Naive thymus-derived CD4-positive, alpha-beta T cell (primary cell): ENCODE measurements around the gene DSCAM. TPM values are rescaled to one million over a fixed set of nuclear protein-coding genes. Genes with fewer than 3 reads are reported as not detected.

Source experiments
- ATAC-seq: fragments of 150-1000 bp; cut with Tn5 transposase; 2 replicates; pipeline ENCODE4 v1.10.0; 2021; ENCODE audit warnings: mild to moderate bottlenecking, moderate library complexity
- CTCF ChIA-PET: fragments of 350-600 bp; sonication (Branson Sonifier 250); formaldehyde crosslinking; loops from one replicate; lab custom pipeline; 2021; ENCODE audit warnings: antibody characterized with exemption; lab: Charles Lee
- POLR2A ChIA-PET: fragments of 350-600 bp; sonication (Branson Sonifier 250); formaldehyde crosslinking; loops from one replicate; lab custom pipeline; 2021; ENCODE audit warnings: antibody characterized with exemption, inconsistent platforms; lab: Charles Lee
- DNase-seq, 9 donors: peaks; one replicate each; pipeline versions ENCODE4 v3.0.0 to v3.0.0-alpha.2; 2020 to 2022; ENCODE audit warnings: mixed read lengths in 1 of 9
- H3K27ac ChIP-seq: one replicate; pipeline ENCODE4 v1.7.0; 2013; ENCODE audit warnings: mild to moderate bottlenecking, low read depth, low read length, moderate library complexity
- H3K27me3 ChIP-seq, 2 donors: one replicate each; pipeline ENCODE4 v1.7.0; 2013; ENCODE audit warnings: low read length in 2 of 2, mild to moderate bottlenecking in 2 of 2, moderate library complexity in 2 of 2; ENCODE audit not compliant: control insufficient read depth in 2 of 2, insufficient read depth in 2 of 2
- H3K36me3 ChIP-seq, 3 experiments: 1 replicate in 2 of 3; 2 replicates in 1 of 3; pipeline ENCODE4 v1.7.0; 2013; ENCODE audit warnings: low read length in 3 of 3, mild to moderate bottlenecking in 3 of 3, moderate library complexity in 1 of 3; ENCODE audit not compliant: insufficient read depth in 3 of 3, control insufficient read depth in 2 of 3
- H3K4me1 ChIP-seq, 2 donors: one replicate each; pipeline ENCODE4 v1.7.0; 2013; ENCODE audit warnings: low read length in 2 of 2, mild to moderate bottlenecking in 2 of 2, moderate library complexity in 1 of 2; ENCODE audit not compliant: control insufficient read depth in 2 of 2, insufficient read depth in 2 of 2
- H3K4me3 ChIP-seq: 2 replicates; pipeline ENCODE4 v1.7.0; 2013; ENCODE audit warnings: mild to moderate bottlenecking, low read length
- H3K9me3 ChIP-seq, 3 experiments: 1 replicate in 2 of 3; 2 replicates in 1 of 3; pipeline ENCODE4 v1.7.0; 2013; ENCODE audit warnings: low read length in 3 of 3; ENCODE audit not compliant: control insufficient read depth in 2 of 3
- H3K27ac Mint-ChIP-seq, 9 donors: one replicate each; pipeline ENCODE4 v1.8.0; 2020 to 2022; ENCODE audit warnings: mixed read lengths in 9 of 9, mild to moderate bottlenecking in 8 of 9, moderate library complexity in 5 of 9, inconsistent platforms in 2 of 9
- H3K27me3 Mint-ChIP-seq, 5 donors: one replicate each; pipeline ENCODE4 v1.8.0; 2021 to 2022; ENCODE audit warnings: mixed read lengths in 5 of 5, mild to moderate bottlenecking in 1 of 5
- H3K36me3 Mint-ChIP-seq, 5 donors: one replicate each; pipeline ENCODE4 v1.8.0; 2020 to 2022; ENCODE audit warnings: mixed read lengths in 5 of 5, mild to moderate bottlenecking in 3 of 5, inconsistent platforms in 1 of 5
- H3K4me1 Mint-ChIP-seq, 7 donors: one replicate each; pipeline ENCODE4 v1.8.0; 2020 to 2022; ENCODE audit warnings: mixed read lengths in 7 of 7, mild to moderate bottlenecking in 3 of 7, inconsistent platforms in 1 of 7
- H3K4me3 Mint-ChIP-seq, 10 donors: one replicate each; pipeline ENCODE4 v1.8.0; 2020 to 2022; ENCODE audit warnings: mild to moderate bottlenecking in 10 of 10, mixed read lengths in 10 of 10, moderate library complexity in 6 of 10, inconsistent platforms in 2 of 10
- H3K9me3 Mint-ChIP-seq, 11 donors: one replicate each; pipeline ENCODE4 v1.8.0; 2020 to 2022; ENCODE audit warnings: mixed read lengths in 11 of 11, mild to moderate bottlenecking in 4 of 11, inconsistent platforms in 1 of 11, moderate library complexity in 1 of 11
- intact Hi-C, 2 donors: fragments of 100-400 bp; cut with micrococcal nuclease; formaldehyde crosslinking; loops; one replicate each; pipeline ENCODE4 v1.15.1; 2023
- polyA plus RNA-seq, 2 donors: library from polyadenylated mRNA; unstranded; fragments of 300-500 nt; fragmentation: Illumina TruSeq; gene quantifications; one replicate each; pipeline ENCODE4 v1.2.3, GENCODE V29; 2021
- total RNA-seq, 6 experiments: library from RNA in 5 of 6; stranded (reverse) in 5 of 6; gene quantifications; 1 replicate in 5 of 6; 2 replicates in 1 of 6; pipeline ENCODE4 v1.2.3 and lab custom pipeline; 2021 to 2026

Gene DSCAM
- total and polyA plus RNA-seq, 7 experiments from 2014 or later = not detected

GRCh38 chr21:40765811-40766210, 81.1 kb downstream of the DSCAM start:
- intact Hi-C loops = no loop called here
- Histone ChIP-seq H3K36me3 (no peaks in the 10 kb centered on the region), H3K27me3 (no peaks in the 10 kb centered on the region), H3K27ac (no peak overlapping the region), H3K9me3 (no peaks in the 10 kb centered on the region), H3K4me3 (no peak overlapping the region), H3K4me1 (no peaks in the 10 kb centered on the region)
- Mint-ChIP-seq H3K9me3 (peaks cover 0 to 9% (median 2%) of the 10 kb centered on the region in 11 donors), H3K4me3 (no peak overlapping the region), H3K27ac (no peak overlapping the region), H3K36me3 (peaks cover 0 to 3% (median 0%) of the 10 kb centered on the region in 5 donors), H3K4me1 (no peaks in the 10 kb centered on the region), H3K27me3 (peaks cover 0 to 10% (median 1%) of the 10 kb centered on the region in 5 donors)
- DNase-seq = no peak
- CTCF ChIA-PET = no interaction called here
- no peak for ATAC-seq
- POLR2A ChIA-PET = no interaction called here

- H3K27ac ChIP-seq = no peak overlapping the region
- peaks cover 0 to 13% (median 7%) of the 10 kb centered on the region in 11 donors for H3K9me3 Mint-ChIP-seq
- intact Hi-C loops = no loop called here
- ChIA-PET POLR2A (no interaction called here), CTCF (no interaction called here)
- H3K27me3 Mint-ChIP-seq = peaks cover 0 to 39% (median 6%) of the 10 kb centered on the region in 5 donors
- no peak overlapping the region for H3K4me3 ChIP-seq
- H3K4me1 ChIP-seq = no peaks in the 10 kb centered on the region
- H3K36me3 Mint-ChIP-seq = peaks cover 0 to 3% (median 0%) of the 10 kb centered on the region in 5 donors
- no peak overlapping the region for H3K27ac Mint-ChIP-seq
- H3K4me1 Mint-ChIP-seq = no peaks in the 10 kb centered on the region
- H3K4me3 Mint-ChIP-seq = no peak overlapping the region
- no peaks in the 10 kb centered on the region for H3K36me3 ChIP-seq
- ATAC-seq (no peak), DNase-seq (no peak)
- no peaks in the 10 kb centered on the region for H3K9me3 ChIP-seq
- H3K27me3 ChIP-seq = no peaks in the 10 kb centered on the region
Observed at GRCh38 chr21:40760821-40761220, 86.1 kb downstream of the DSCAM start.

DNA sequence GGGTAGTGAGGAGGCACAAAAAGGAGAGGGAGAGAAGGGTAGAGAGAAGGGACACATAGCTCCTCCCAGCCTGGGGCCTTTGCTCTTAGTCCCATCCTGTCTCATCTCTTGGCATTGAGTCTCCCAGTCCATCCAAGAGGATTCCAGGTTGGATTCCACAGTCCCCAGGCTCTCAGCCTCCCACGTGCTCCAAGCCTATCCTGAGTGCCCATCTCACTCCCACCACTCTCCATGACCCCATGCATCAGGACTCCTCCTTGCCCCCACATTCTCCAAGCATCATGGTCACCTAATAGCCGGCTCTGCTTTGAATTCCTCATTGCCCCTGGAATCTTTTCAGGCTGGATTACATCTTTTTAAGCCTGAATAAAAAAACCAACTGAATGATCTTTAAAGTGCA, 87.9 kb downstream of the DSCAM start:
- ChIA-PET POLR2A (no interaction called here), CTCF (no interaction called here)
- Histone ChIP-seq H3K9me3 (no peaks in the 10 kb centered on the region), H3K4me1 (no peaks in the 10 kb centered on the region), H3K27ac (no peak overlapping the region), H3K36me3 (no peaks in the 10 kb centered on the region), H3K27me3 (no peaks in the 10 kb centered on the region), H3K4me3 (no peak overlapping the region)
- Mint-ChIP-seq H3K9me3 (peaks cover 0 to 12% (median 5%) of the 10 kb centered on the region in 11 donors), H3K4me1 (no peaks in the 10 kb centered on the region), H3K4me3 (no peak overlapping the region), H3K27ac (no peak overlapping the region), H3K27me3 (peaks cover 0 to 48% (median 14%) of the 10 kb centered on the region in 5 donors), H3K36me3 (peaks cover 0 to 3% (median 0%) of the 10 kb centered on the region in 5 donors)
- ATAC-seq = no peak
- DNase-seq = no peak
- intact Hi-C loops = no loop called here

- Mint-ChIP-seq H3K27me3 (peaks cover 0 to 51% (median 15%) of the 10 kb centered on the region in 5 donors), H3K36me3 (peaks cover 0 to 3% (median 0%) of the 10 kb centered on the region in 5 donors), H3K27ac (no peak overlapping the region), H3K9me3 (peaks cover 0 to 13% (median 5%) of the 10 kb centered on the region in 11 donors), H3K4me1 (no peaks in the 10 kb centered on the region), H3K4me3 (no peak overlapping the region)
- Histone ChIP-seq H3K4me1 (no peaks in the 10 kb centered on the region), H3K27ac (no peak overlapping the region), H3K9me3 (no peaks in the 10 kb centered on the region), H3K27me3 (no peaks in the 10 kb centered on the region), H3K36me3 (no peaks in the 10 kb centered on the region), H3K4me3 (no peak overlapping the region)
- ATAC-seq (no peak), DNase-seq (no peak)
- POLR2A ChIA-PET = no interaction called here
- intact Hi-C loops = no loop called here
- CTCF ChIA-PET = no interaction called here
Observed at GRCh38 chr21:40757366-40757765, 89.6 kb downstream of the DSCAM start.

GRCh38 chr21:40754466-40754865, 92.5 kb downstream of the DSCAM start:
- intact Hi-C loops = no loop called here
- ChIA-PET CTCF (no interaction called here), POLR2A (no interaction called here)
- H3K4me3 ChIP-seq = no peak overlapping the region
- H3K27ac Mint-ChIP-seq = no peak overlapping the region
- peaks cover 0 to 33% (median 12%) of the 10 kb centered on the region in 5 donors for H3K27me3 Mint-ChIP-seq
- DNase-seq (no peak), ATAC-seq (no peak)
- no peaks in the 10 kb centered on the region for H3K36me3 ChIP-seq
- H3K4me1 ChIP-seq = no peaks in the 10 kb centered on the region
- H3K27me3 ChIP-seq = no peaks in the 10 kb centered on the region
- H3K36me3 Mint-ChIP-seq = no peaks in the 10 kb centered on the region
- H3K4me3 Mint-ChIP-seq = no peak overlapping the region
- H3K27ac ChIP-seq = no peak overlapping the region
- H3K9me3 ChIP-seq = no peaks in the 10 kb centered on the region
- no peaks in the 10 kb centered on the region for H3K4me1 Mint-ChIP-seq
- H3K9me3 Mint-ChIP-seq = peaks cover 0 to 9% (median 3%) of the 10 kb centered on the region in 11 donors

DNA sequence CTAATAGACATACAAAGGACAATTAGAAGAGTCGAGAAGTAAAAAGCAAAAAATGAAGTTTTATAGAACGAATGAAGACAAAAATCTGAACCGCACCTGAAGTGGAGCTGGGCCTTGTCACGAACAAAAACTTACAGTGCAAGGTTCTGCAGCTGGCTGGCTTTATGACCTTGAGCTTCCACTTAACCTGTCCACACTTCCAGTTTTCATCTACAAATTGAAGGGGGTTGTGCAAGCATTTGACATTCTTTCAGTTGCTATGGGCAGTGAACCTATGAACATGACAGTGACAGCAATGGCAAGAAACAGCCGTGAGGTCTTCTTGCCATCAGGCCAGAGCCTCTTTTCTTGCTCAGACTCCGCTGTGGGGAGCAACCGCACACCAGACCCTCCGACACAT, 93.2 kb downstream of the DSCAM start:
- H3K4me3 ChIP-seq = no peak overlapping the region
- Mint-ChIP-seq H3K27me3 (peaks cover 0 to 28% (median 12%) of the 10 kb centered on the region in 5 donors), H3K27ac (no peak overlapping the region), H3K36me3 (no peaks in the 10 kb centered on the region), H3K4me1 (no peaks in the 10 kb centered on the region), H3K9me3 (peaks cover 0 to 9% (median 3%) of the 10 kb centered on the region in 11 donors), H3K4me3 (no peak overlapping the region)
- H3K4me1 ChIP-seq = no peaks in the 10 kb centered on the region
- no peak overlapping the region for H3K27ac ChIP-seq
- no peaks in the 10 kb centered on the region for H3K36me3 ChIP-seq
- no peaks in the 10 kb centered on the region for H3K9me3 ChIP-seq
- DNase-seq (no peak), ATAC-seq (no peak)
- intact Hi-C loops = no loop called here
- CTCF ChIA-PET = no interaction called here
- H3K27me3 ChIP-seq = no peaks in the 10 kb centered on the region
- POLR2A ChIA-PET = no interaction called here

DNA sequence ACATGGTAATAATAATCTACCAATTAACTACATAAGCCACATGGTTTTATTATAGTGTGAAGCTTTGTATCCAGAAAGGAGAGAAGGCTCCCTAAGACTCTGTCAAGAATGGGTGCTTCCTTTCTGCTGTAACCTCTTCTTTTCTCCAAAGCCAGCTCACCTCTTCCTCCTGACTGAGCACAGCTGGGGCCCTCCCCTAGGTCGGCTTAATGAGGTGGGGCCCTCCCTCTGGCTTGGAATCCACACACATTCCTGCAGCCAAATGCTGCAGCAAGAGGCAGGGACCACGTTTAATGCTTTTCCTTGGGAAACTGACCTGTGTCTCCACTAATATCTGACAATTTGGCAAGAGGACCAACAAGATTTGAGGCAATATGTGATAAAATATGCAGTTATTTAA, 94.8 kb downstream of the DSCAM start:
- ChIA-PET POLR2A (no interaction called here), CTCF (no interaction called here)
- intact Hi-C loops = no loop called here
- Histone ChIP-seq H3K9me3 (no peaks in the 10 kb centered on the region), H3K4me3 (no peak overlapping the region), H3K4me1 (no peaks in the 10 kb centered on the region), H3K27ac (no peak overlapping the region), H3K36me3 (no peaks in the 10 kb centered on the region), H3K27me3 (no peaks in the 10 kb centered on the region)
- no peaks in the 10 kb centered on the region for H3K4me1 Mint-ChIP-seq
- peaks cover 0 to 23% (median 12%) of the 10 kb centered on the region in 5 donors for H3K27me3 Mint-ChIP-seq
- H3K36me3 Mint-ChIP-seq = no peaks in the 10 kb centered on the region
- DNase-seq (no peak), ATAC-seq (no peak)
- no peak overlapping the region for H3K4me3 Mint-ChIP-seq
- peaks cover 0 to 5% (median 2%) of the 10 kb centered on the region in 11 donors for H3K9me3 Mint-ChIP-seq
- H3K27ac Mint-ChIP-seq = no peak overlapping the region
